ENCODE results near the gene TIMM13.

Gene TIMM13

DNA sequence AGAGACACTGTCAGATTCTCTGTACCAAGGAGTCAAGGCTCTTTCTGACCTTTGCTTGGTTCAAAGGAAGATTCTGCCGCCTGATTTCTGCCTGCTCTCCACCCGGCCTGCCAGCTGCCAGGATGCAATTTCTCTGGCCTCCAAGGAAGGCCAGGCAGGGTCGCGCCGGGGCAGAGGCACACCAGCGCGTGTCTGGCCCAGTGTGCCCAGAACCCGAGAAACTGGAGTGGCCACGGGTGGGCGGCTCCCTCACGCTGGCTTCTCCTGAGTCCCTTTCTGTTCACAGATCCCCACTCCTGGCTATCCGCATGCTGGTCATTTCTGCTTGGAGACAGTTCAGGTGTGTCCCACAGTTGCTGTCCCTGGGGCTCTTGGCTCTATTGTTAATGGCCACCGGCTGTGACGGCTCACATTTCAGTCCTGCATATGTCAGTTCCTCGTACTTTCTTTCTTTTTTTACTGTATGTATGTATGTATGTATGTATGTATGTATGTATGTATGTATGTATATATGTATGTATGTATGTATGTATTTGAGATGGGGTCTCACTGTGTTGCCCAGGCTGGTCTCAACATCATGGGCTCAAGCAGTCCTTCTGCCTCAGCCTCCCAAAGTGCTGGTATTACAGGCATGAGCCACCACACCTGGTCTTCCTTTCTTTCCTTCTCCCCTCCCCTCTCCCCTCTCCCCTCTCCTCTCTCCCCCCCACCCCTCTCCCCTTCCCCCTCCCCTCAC lies 50.4 kb downstream of the TIMM13 start:
- WGBS (ENCODE audit: insufficient coverage, insufficient read length), result no CpG with 5 or more reads among the region's 15 CpGs

More for the DNA sequence above, 50.4 kb downstream of the TIMM13 start:
- H3K9me3 ChIP-seq (ENCODE audit: control insufficient read depth, insufficient read depth, low read length), result no peaks in the 10 kb centered on the region
- no peak overlapping the region for H3K4me3 ChIP-seq (ENCODE audit: low read length)
- DNase-seq (ENCODE audit: low read depth, low spot score), result no peak
- no peak overlapping the region for H3K27ac ChIP-seq (ENCODE audit: low read length)
- no peaks in the 10 kb centered on the region for H3K36me3 ChIP-seq (ENCODE audit: control insufficient read depth, insufficient read depth, low read length)
- H3K4me1 ChIP-seq (ENCODE audit: control insufficient read depth, insufficient read depth, low read length), result no peaks in the 10 kb centered on the region
- H3K27me3 ChIP-seq (ENCODE audit: control insufficient read depth, insufficient read depth, low read length), result no peaks in the 10 kb centered on the region
